T-helper 2 cell treated with Interferon-gamma antibody and Interleukin-4, amounts not matched to agents 100 ng/mL and 5 ng/mL, for 36 hours (primary cell): ENCODE results near the gene TSC22D3. TPM values are rescaled to one million over a fixed set of nuclear protein-coding genes. Genes with fewer than 3 reads are reported as not detected.

Source experiments
- intact Hi-C: fragments of 100-400 bp; cut with micrococcal nuclease; formaldehyde crosslinking; loops from one replicate; pipeline ENCODE4 v1.15.1; 2023
- total RNA-seq: library from RNA; stranded (reverse); gene quantifications from 2 replicates; pipeline ENCODE4 v1.2.3, GENCODE V29; 2022

Gene TSC22D3
- total RNA-seq, 1 donor from 2014 or later, result 23.8 TPM

GRCh38 chrX:107731831-107732502, 43.6 kb downstream of the TSC22D3 start:
- intact Hi-C loops, result no loop called here

GRCh38 chrX:107730991-107731766, 44.4 kb downstream of the TSC22D3 start:
- intact Hi-C loops, result no loop called here

- intact Hi-C loops, result no loop called here
Observed at GRCh38 chrX:107730298-107730655, 45.3 kb downstream of the TSC22D3 start.

- intact Hi-C loops, result no loop called here
Observed at GRCh38 chrX:107729558-107730297, 45.9 kb downstream of the TSC22D3 start.

GRCh38 chrX:107728371-107729099, 47.1 kb downstream of the TSC22D3 start:
- intact Hi-C loops, result no loop called here

- intact Hi-C loops, result no loop called here
Observed at GRCh38 chrX:107726816-107727534, 48.6 kb downstream of the TSC22D3 start.

GRCh38 chrX:107725761-107726555, 49.6 kb downstream of the TSC22D3 start:
- intact Hi-C loops, result no loop called here

GRCh38 chrX:107724653-107725052, 50.9 kb downstream of the TSC22D3 start:
- intact Hi-C loops, result no loop called here

GRCh38 chrX:107723511-107723910, 52.1 kb downstream of the TSC22D3 start:
- intact Hi-C loops, result no loop called here

- intact Hi-C loops, result no loop called here
Observed at GRCh38 chrX:107721966-107722707, 53.5 kb downstream of the TSC22D3 start.

GRCh38 chrX:107721318-107721717, 54.3 kb downstream of the TSC22D3 start:
- intact Hi-C loops, result no loop called here

GRCh38 chrX:107718156-107718621, 57.4 kb downstream of the TSC22D3 start:
- intact Hi-C loops, result loop anchor here (1.0 to 5.0 kb wide), 3 partner anchors 59 to 374 kb away; partner anchors contain the start of genes ATG4A, MID2, NCBP2L and PSMD10

GRCh38 chrX:107716816-107717700, 58.5 kb downstream of the TSC22D3 start:
- intact Hi-C loops, result loop anchor here (1.0 to 5.0 kb wide), 6 partner anchors 25 to 375 kb away; partner anchors contain the start of genes ATG4A, MID2, PRPS1 and PSMD10

- intact Hi-C loops, result loop anchor here (5.0 kb wide), 2 partner anchors 111 to 376 kb away; partner anchors contain the start of genes ATG4A, MID2 and PSMD10
Observed at GRCh38 chrX:107716118-107716684, 59.4 kb downstream of the TSC22D3 start.

GRCh38 chrX:107715331-107716117, 60.1 kb downstream of the TSC22D3 start:
- intact Hi-C loops, result loop anchor here (5.0 kb wide), 2 partner anchors 112 to 377 kb away; partner anchors contain the start of genes ATG4A, MID2 and PSMD10

GRCh38 chrX:107714206-107714891, 61.2 kb downstream of the TSC22D3 start:
- intact Hi-C loops, result no loop called here
